Spleen (tissue), 11 donors: Measurements from ENCODE around the gene ST6GAL2. TPM values are rescaled to one million over a fixed set of nuclear protein-coding genes. Genes with fewer than 3 reads are reported as not detected.

ENCODE experiments used
- DNase-seq: peaks from one replicate; pipeline ENCODE4 v3.0.0-alpha.2; 2020
- H3K27ac ChIP-seq, 8 donors: fragments of 200-600 bp; sonication (generic) in 7 of 8; 1 replicate in 4 of 8; 2 replicates in 4 of 8; pipeline versions ENCODE4 v1.5.0 to v1.8.0; 2016 to 2021; ENCODE audit warnings: inconsistent platforms in 4 of 8, mild to moderate bottlenecking in 4 of 8, moderate library complexity in 1 of 8
- H3K27me3 ChIP-seq, 7 donors: fragments of 200-600 bp; sonication (generic) in 6 of 7; replicated peaks in 1 of 7; 1 replicate in 4 of 7; 2 replicates in 3 of 7; pipeline versions ENCODE4 v1.5.0 to v1.8.0; 2016 to 2021; ENCODE audit warnings: inconsistent platforms in 3 of 7, mild to moderate bottlenecking in 1 of 7
- H3K36me3 ChIP-seq, 6 donors: fragments of 200-600 bp; sonication (generic) in 5 of 6; 1 replicate in 4 of 6; 2 replicates in 2 of 6; pipeline versions ENCODE4 v1.5.0 to v1.8.0; 2016 to 2021; ENCODE audit warnings: inconsistent platforms in 2 of 6
- H3K4me1 ChIP-seq, 6 donors: fragments of 200-600 bp; sonication (generic) in 5 of 6; 1 replicate in 3 of 6; 2 replicates in 3 of 6; pipeline versions ENCODE4 v1.5.0 to v1.8.0; 2016 to 2021; ENCODE audit warnings: inconsistent platforms in 3 of 6
- H3K4me3 ChIP-seq, 8 donors: fragments of 200-600 bp; sonication (generic) in 7 of 8; 1 replicate in 4 of 8; 2 replicates in 4 of 8; pipeline versions ENCODE4 v1.5.0 to v1.8.0; 2016 to 2021; ENCODE audit warnings: inconsistent platforms in 4 of 8, mild to moderate bottlenecking in 4 of 8, moderate library complexity in 2 of 8
- H3K9me3 ChIP-seq, 8 donors: fragments of 200-600 bp; sonication (generic) in 7 of 8; 1 replicate in 4 of 8; 2 replicates in 4 of 8; pipeline versions ENCODE4 v1.5.0 to v1.8.0; 2016 to 2021; ENCODE audit warnings: inconsistent platforms in 4 of 8
- CTCF ChIP-seq, 11 experiments: fragments of 200-600 bp in 7 of 11; fragments of 450-650 bp in 4 of 11; sonication (generic) in 4 of 11; IDR thresholded peaks in 8 of 11; conservative IDR thresholded peaks in 3 of 11; 1 replicate in 7 of 11; 2 replicates in 4 of 11; pipeline versions ENCODE4 v1.4.0 to v1.8.0; 2016 to 2021; ENCODE audit warnings: antibody characterized with exemption in 11 of 11, inconsistent platforms in 4 of 11, mild to moderate bottlenecking in 1 of 11
- POLR2A ChIP-seq, 3 donors: fragments of 450-650 bp; IDR thresholded peaks; one replicate each; pipeline ENCODE4 v1.5.1; 2017; ENCODE audit warnings: antibody characterized with exemption in 3 of 3, mild to moderate bottlenecking in 1 of 3
- POLR2AphosphoS5 ChIP-seq, 3 donors: sonication (generic); formaldehyde crosslinking; IDR thresholded peaks; one replicate each; pipeline ENCODE4 v1.5.1; 2017; ENCODE audit warnings: antibody characterized with exemption in 3 of 3
- WGBS, 5 donors: extraction: QIAGEN DNeasy Blood & Tissue Kit in 3 of 5; methylation state at CpG; one replicate each; pipeline versions ENCODE4 v1.1.5 to v1.1.7; 2013 to 2018; 5-methylcytosine and 5-hydroxymethylcytosine counted together
- intact Hi-C: fragments of 100-400 bp; cut with DNase I; formaldehyde crosslinking; loops from one replicate; pipeline ENCODE4 v1.15.0; 2023; ENCODE audit warnings: low total_unique reads
- polyA plus RNA-seq, 3 donors: library from polyadenylated mRNA; stranded (reverse); fragments of 200-250 nt; gene quantifications; one replicate each; pipeline ENCODE4 v1.2.1, GENCODE V29; 2013
- total RNA-seq, 7 donors: library from RNA; depleted of rRNA in 3 of 7; stranded (reverse); fragments of >200 nt in 3 of 7; fragmentation: NEBNext Ultra II Directional in 4 of 7; extraction: Animal tissue kit (Norgen Biotek cat#: 25700) in 4 of 7; gene quantifications; one replicate each; pipeline versions ENCODE4 v1.1.0 to v1.2.1, GENCODE V29; 2016 to 2021
- donor health status: healthy with polysubstance abuse.
- donor health status: DM: no; HTN: no; CAD: no; lungs with moderate emphysema.
- donor health status: DM: no; HTN: no; CAD: no.
- donor health status: Bipolar disorder and iron deficiency.
- donor health status: healthy.
- donor health status: DM: no; HTN: no; CAD: no.
- donor health status: DM: yes; HTN: yes; CAD: no.

The ST6GAL2 gene
- total and polyA plus RNA-seq, 10 donors = under 0.01 to 0.13 (median 0.03) TPM; not detected in 5

- TF ChIP-seq CTCF (IDR thresholded peaks at IDR 0.05 in 8 of 11, conservative IDR thresholded peaks at IDR 0.05 in 3 of 11) (no peak), POLR2A (IDR thresholded peaks at IDR 0.05) (no peak), POLR2AphosphoS5 (IDR thresholded peaks at IDR 0.05) (no peak)
- no peaks in the 10 kb centered on the region for H3K9me3 ChIP-seq
- peaks cover 0 to 19% (median 10%) of the 10 kb centered on the region in 6 donors for H3K4me1 ChIP-seq
- no peak for DNase-seq
- intact Hi-C loops = no loop called here
- no peak overlapping the region for H3K4me3 ChIP-seq
- no peak overlapping the region for H3K27ac ChIP-seq
- peaks cover 0 to 73% (median 36%) of the 10 kb centered on the region in 7 donors for H3K27me3 ChIP-seq
- H3K36me3 ChIP-seq = no peaks in the 10 kb centered on the region
- 2 to 5% (median 4%) methylated on average over 10 of the region's 10 CpGs for WGBS, 5 donors
Measured at GRCh38 chr2:106885329-106885728, 638 bp downstream of the ST6GAL2 start.

- TF ChIP-seq CTCF (IDR thresholded peaks at IDR 0.05 in 8 of 11, conservative IDR thresholded peaks at IDR 0.05 in 3 of 11) (no peak), POLR2A (IDR thresholded peaks at IDR 0.05) (no peak), POLR2AphosphoS5 (IDR thresholded peaks at IDR 0.05) (no peak)
Measured at GRCh38 chr2:106882673-106883072, 3.3 kb downstream of the ST6GAL2 start.

GRCh38 chr2:106878206-106878605 is 7.8 kb downstream of the ST6GAL2 start:
- Histone ChIP-seq H3K4me1 (no peaks in the 10 kb centered on the region), H3K9me3 (no peaks in the 10 kb centered on the region), H3K36me3 (no peaks in the 10 kb centered on the region), H3K27me3 (peaks cover 0 to 22% (median 0%) of the 10 kb centered on the region in 7 donors), H3K27ac (no peak overlapping the region), H3K4me3 (no peak overlapping the region)
- 84 to 100% (median 90%) methylated on average over 4 of the region's 4 CpGs for WGBS, 5 donors
- intact Hi-C loops = no loop called here
- no peak for DNase-seq
- TF ChIP-seq CTCF (IDR thresholded peaks at IDR 0.05 in 8 of 11, conservative IDR thresholded peaks at IDR 0.05 in 3 of 11) (no peak), POLR2AphosphoS5 (IDR thresholded peaks at IDR 0.05) (no peak), POLR2A (IDR thresholded peaks at IDR 0.05) (no peak)

More at GRCh38 chr2:106882673-106883072, 3.3 kb downstream of the ST6GAL2 start:
- 67 to 79% (median 75%) methylated on average over 3 of the region's 3 CpGs for WGBS, 5 donors
- H3K27me3 ChIP-seq = peaks cover 0 to 63% (median 32%) of the 10 kb centered on the region in 7 donors
- intact Hi-C loops = no loop called here
- H3K27ac ChIP-seq = no peak overlapping the region
- no peaks in the 10 kb centered on the region for H3K36me3 ChIP-seq
- no peak for DNase-seq
- no peaks in the 10 kb centered on the region for H3K9me3 ChIP-seq
- no peak overlapping the region for H3K4me3 ChIP-seq
- H3K4me1 ChIP-seq = peaks cover 0 to 19% (median 10%) of the 10 kb centered on the region in 6 donors

GRCh38 chr2:106876699-106877098 is 9.3 kb downstream of the ST6GAL2 start:
- Histone ChIP-seq H3K27me3 (peaks cover 0 to 7% (median 0%) of the 10 kb centered on the region in 7 donors), H3K4me3 (no peak overlapping the region), H3K27ac (no peak overlapping the region), H3K36me3 (no peaks in the 10 kb centered on the region), H3K4me1 (no peaks in the 10 kb centered on the region), H3K9me3 (no peaks in the 10 kb centered on the region)
- 24 to 41% (median 33%) methylated on average over 5 of the region's 5 CpGs for WGBS, 5 donors
- no peak for DNase-seq
- intact Hi-C loops = no loop called here
- no peak for TF ChIP-seq POLR2A (IDR thresholded peaks at IDR 0.05)
